Ishikawa (cell line): ENCODE data around the gene AFG1L.

Source experiments
- CEBPB ChIP-seq: IDR thresholded peaks from 2 replicates; pipeline ENCODE4 v1.6.1; 2012
- CREB1 ChIP-seq: IDR thresholded peaks from 2 replicates; pipeline ENCODE4 v1.6.1; 2012; ENCODE audit warnings: low read depth
- EP300 ChIP-seq: IDR thresholded peaks from 2 replicates; pipeline ENCODE4 v1.6.1; 2012; ENCODE audit warnings: borderline replicate concordance
- FOXM1 ChIP-seq: IDR thresholded peaks from 2 replicates; pipeline ENCODE4 v1.6.1; 2012; ENCODE audit warnings: low read depth, borderline replicate concordance
- RAD21 ChIP-seq: IDR thresholded peaks from 2 replicates; pipeline ENCODE4 v1.6.1; 2012; ENCODE audit warnings: low read depth
- TAF1 ChIP-seq: IDR thresholded peaks from 2 replicates; pipeline ENCODE4 v1.6.1; 2012; ENCODE audit warnings: low read depth, mild to moderate bottlenecking
- TEAD4 ChIP-seq: IDR thresholded peaks from 2 replicates; pipeline ENCODE4 v1.6.1; 2012
- ZBTB7A ChIP-seq: IDR thresholded peaks from 2 replicates; pipeline ENCODE4 v1.6.1; 2012; ENCODE audit warnings: low read depth
- TF ChIP-seq, protein P1 (sequence below): IDR thresholded peaks from 2 replicates; pipeline ENCODE4 v1.6.1; 2012

DNA sequence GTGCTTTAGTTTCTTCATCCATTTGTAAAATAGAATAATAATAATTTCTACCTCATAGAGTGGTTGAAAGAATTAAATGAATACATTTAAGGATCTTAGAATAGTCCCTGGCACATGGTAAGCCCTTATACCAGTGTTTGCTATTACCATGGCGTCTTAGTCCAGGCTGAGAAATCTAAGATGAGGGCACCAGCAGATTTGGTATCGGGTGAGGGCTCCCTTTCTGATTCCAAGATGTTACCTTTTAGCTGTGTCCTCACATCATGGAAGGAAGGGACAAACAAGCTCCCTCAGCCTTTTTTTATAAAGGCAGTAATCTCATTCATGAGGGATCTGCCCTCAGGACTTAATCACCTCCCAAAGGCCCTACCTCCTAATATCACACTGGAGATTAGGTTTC, 141.9 kb downstream of the AFG1L start:
- TF ChIP-seq, protein P1, sequence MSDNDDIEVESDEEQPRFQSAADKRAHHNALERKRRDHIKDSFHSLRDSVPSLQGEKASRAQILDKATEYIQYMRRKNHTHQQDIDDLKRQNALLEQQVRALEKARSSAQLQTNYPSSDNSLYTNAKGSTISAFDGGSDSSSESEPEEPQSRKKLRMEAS: no peak
- TF ChIP-seq FOXM1 (no peak), ZBTB7A (no peak), EP300 (no peak), RAD21 (no peak), CREB1 (no peak), CEBPB (no peak), TEAD4 (no peak), TAF1 (no peak)
